ENCODE measurements around the gene PLEKHA3.

DNA sequence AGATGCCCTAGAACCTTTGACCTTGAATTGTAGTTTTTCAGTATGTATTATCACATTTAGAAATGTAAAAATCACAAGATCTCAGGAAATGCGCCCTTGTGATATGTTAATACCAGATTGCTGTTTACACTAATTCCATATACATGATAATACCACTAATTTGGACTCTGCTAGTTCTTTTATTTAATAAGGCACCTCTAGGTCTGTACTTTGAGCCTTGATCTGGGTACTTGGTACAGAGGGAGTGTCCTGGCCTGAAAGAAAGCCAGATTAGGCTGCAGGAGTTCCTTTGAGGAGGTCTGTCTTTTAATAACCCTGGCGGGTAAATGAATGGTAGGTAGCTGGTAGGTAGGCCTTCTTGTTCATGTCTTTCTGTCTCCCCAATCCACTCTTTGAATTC lies 26.3 kb downstream of the PLEKHA3 start:
- TF ChIP-seq CTCF (IDR thresholded peaks at IDR 0.05) = no peak
- no peak for TF ChIP-seq POLR2A (IDR thresholded peaks at IDR 0.05)
